HepG2 (cell line): ENCODE data around the gene ZNF155. TPM values are rescaled to one million over a fixed set of nuclear protein-coding genes. Genes with fewer than 3 reads are reported as not detected.

ENCODE experiments used
- ASH2L ChIP-seq: fragments of 300-600, 200-600 bp; sonication (generic); IDR thresholded peaks from 2 replicates; pipeline ENCODE4 v1.7.0; 2017; ENCODE audit warnings: low read depth, mild to moderate bottlenecking, moderate library complexity, mixed read lengths, low read length; ENCODE audit not compliant: insufficient read length
- BCL6 ChIP-seq: IDR thresholded peaks from 2 replicates; pipeline ENCODE4 v1.6.1; 2016; ENCODE audit warnings: missing genetic modification reagents, missing compliant biosample characterization
- BCLAF1 ChIP-seq: fragments of 450-650 bp; IDR thresholded peaks from 2 replicates; pipeline ENCODE4 v1.6.1; 2017; ENCODE audit warnings: mild to moderate bottlenecking
- CBX1 ChIP-seq: IDR thresholded peaks from one replicate; pipeline ENCODE4 v1.6.1; 2016; ENCODE audit warnings: antibody characterized with exemption, low read depth
- FOXA1 ChIP-seq, 2 experiments: fragments of 450-650 bp in 1 of 2; sonication (generic) in 1 of 2; formaldehyde crosslinking in 1 of 2; IDR thresholded peaks; 2 replicates each; pipeline versions ENCODE4 v1.4.0 to v1.6.1; 2016 to 2020; ENCODE audit warnings: missing genetic modification reagents in 1 of 2
- HNRNPH1 ChIP-seq: fragments of 200-400 bp; formaldehyde crosslinking; optimal IDR thresholded peaks from 2 replicates; pipeline ENCODE3; 2017; ENCODE audit warnings: mild to moderate bottlenecking, low read depth, low read length
- JUN ChIP-seq: sonication (generic); formaldehyde crosslinking; IDR thresholded peaks from 2 replicates; pipeline ENCODE4 v1.4.0; 2020; ENCODE audit warnings: mild to moderate bottlenecking, missing genetic modification reagents
- MXD1 ChIP-seq: sonication (generic); formaldehyde crosslinking; IDR thresholded peaks from 2 replicates; pipeline ENCODE4 v1.4.0; 2020; ENCODE audit warnings: mild to moderate bottlenecking, missing genetic modification reagents
- MZF1 ChIP-seq: sonication (generic); formaldehyde crosslinking; IDR thresholded peaks from 2 replicates; pipeline ENCODE4 v1.8.1; 2023; ENCODE audit warnings: mild to moderate bottlenecking, missing genetic modification reagents, borderline replicate concordance
- SRY ChIP-seq: sonication (generic); formaldehyde crosslinking; IDR thresholded peaks from 2 replicates; pipeline ENCODE4 v1.8.0; 2022; ENCODE audit warnings: mild to moderate bottlenecking, missing genetic modification reagents
- ZBTB10 ChIP-seq: sonication (generic); formaldehyde crosslinking; IDR thresholded peaks from 2 replicates; pipeline ENCODE4 v1.4.0; 2020; ENCODE audit warnings: missing genetic modification reagents, borderline replicate concordance
- ZKSCAN1 ChIP-seq: fragments of 150-350 bp; IDR thresholded peaks from 2 replicates; pipeline ENCODE4 v1.6.1; 2014; ENCODE audit warnings: low read length
- ZNF275 ChIP-seq: sonication (generic); formaldehyde crosslinking; IDR thresholded peaks from 2 replicates; pipeline ENCODE4 v1.8.0; 2022; ENCODE audit warnings: missing genetic modification reagents, mild to moderate bottlenecking, inconsistent platforms, borderline replicate concordance
- ZNF501 ChIP-seq: sonication (generic); formaldehyde crosslinking; IDR thresholded peaks from 2 replicates; pipeline ENCODE4 v1.5.1; 2020; ENCODE audit warnings: mild to moderate bottlenecking, moderate library complexity, missing genetic modification reagents
- ZNF609 ChIP-seq: sonication (generic); formaldehyde crosslinking; IDR thresholded peaks from 2 replicates; pipeline ENCODE4 v1.4.0; 2020; ENCODE audit warnings: mild to moderate bottlenecking, missing genetic modification reagents, borderline replicate concordance
- ZNF768 ChIP-seq: sonication (generic); formaldehyde crosslinking; IDR thresholded peaks from 2 replicates; pipeline ENCODE4 v1.4.0; 2020; ENCODE audit warnings: missing genetic modification reagents
- polyA plus RNA-seq, 8 experiments: library from polyadenylated mRNA; depleted of rRNA in 3 of 8; stranded (reverse) in 7 of 8; unstranded in 1 of 8; fragments of >200 nt; fragmentation: Illumina TruSeq in 4 of 8; extraction: Trizol in 4 of 8; gene quantifications; 2 replicates each; pipeline versions ENCODE4 v1.2.1 to v1.2.3, GENCODE V29; 2011 to 2016; ENCODE audit warnings: low read depth in 4 of 8, missing spikeins in 1 of 8, mixed read lengths in 1 of 8; ENCODE audit not compliant: insufficient read depth in 1 of 8
- total RNA-seq, 5 experiments: library from RNA; depleted of rRNA; stranded (reverse); fragments of >200 nt; fragmentation: Illumina TruSeq; extraction: Trizol; gene quantifications; 2 replicates each; pipeline ENCODE4 v1.2.3, GENCODE V29; 2016; ENCODE audit warnings: low read depth in 1 of 5

The ZNF155 gene
- total and polyA plus RNA-seq, 2 of the 13 experiments (the other 11 are each of a cell fraction or from before 2014, with no cell fraction given): 2.5 to 3.6 TPM

- TF ChIP-seq ZBTB10 (CRISPR knock-in tag) (peak; percentile 74; the same call in 1 of the 2 replicates), BCL6 (CRISPR knock-in tag) (no peak), MXD1 (CRISPR knock-in tag) (peak; percentile 20; the same call in 1 of the 2 replicates), BCLAF1 (no peak), HNRNPH1 (no peak), ZNF609 (CRISPR knock-in tag) (no peak), ASH2L (peak; percentile 84), FOXA1 (IDR thresholded peaks at IDR 0.05) (no peak), FOXA1 (CRISPR knock-in tag; IDR thresholded peaks at IDR 0.05) (no peak), JUN (no peak), MZF1 (CRISPR knock-in tag) (no peak), CBX1 (peak; percentile 34), ZNF275 (no peak), ZKSCAN1 (no peak), ZNF501 (CRISPR knock-in tag) (peak; percentile 75), ZNF768 (CRISPR knock-in tag) (peak; percentile 25; the same call in 1 of the 2 replicates), SRY (CRISPR knock-in tag) (peak; percentile 70; the same call in 1 of the 2 replicates)
Observed at GRCh38 chr19:43934985-43935708, 48.8 kb upstream of the ZNF155 start, which contains the start of gene ZNF45 (continued).
